ENCODE results near the gene LTBR. TPM values are rescaled to one million over a fixed set of nuclear protein-coding genes. Genes with fewer than 3 reads are reported as not detected.

LTBR gene
- total and polyA plus RNA-seq, 2 donors (not counting 1 experiment from before 2014, with no cell fraction given): 55.7 to 78.4 TPM

DNA sequence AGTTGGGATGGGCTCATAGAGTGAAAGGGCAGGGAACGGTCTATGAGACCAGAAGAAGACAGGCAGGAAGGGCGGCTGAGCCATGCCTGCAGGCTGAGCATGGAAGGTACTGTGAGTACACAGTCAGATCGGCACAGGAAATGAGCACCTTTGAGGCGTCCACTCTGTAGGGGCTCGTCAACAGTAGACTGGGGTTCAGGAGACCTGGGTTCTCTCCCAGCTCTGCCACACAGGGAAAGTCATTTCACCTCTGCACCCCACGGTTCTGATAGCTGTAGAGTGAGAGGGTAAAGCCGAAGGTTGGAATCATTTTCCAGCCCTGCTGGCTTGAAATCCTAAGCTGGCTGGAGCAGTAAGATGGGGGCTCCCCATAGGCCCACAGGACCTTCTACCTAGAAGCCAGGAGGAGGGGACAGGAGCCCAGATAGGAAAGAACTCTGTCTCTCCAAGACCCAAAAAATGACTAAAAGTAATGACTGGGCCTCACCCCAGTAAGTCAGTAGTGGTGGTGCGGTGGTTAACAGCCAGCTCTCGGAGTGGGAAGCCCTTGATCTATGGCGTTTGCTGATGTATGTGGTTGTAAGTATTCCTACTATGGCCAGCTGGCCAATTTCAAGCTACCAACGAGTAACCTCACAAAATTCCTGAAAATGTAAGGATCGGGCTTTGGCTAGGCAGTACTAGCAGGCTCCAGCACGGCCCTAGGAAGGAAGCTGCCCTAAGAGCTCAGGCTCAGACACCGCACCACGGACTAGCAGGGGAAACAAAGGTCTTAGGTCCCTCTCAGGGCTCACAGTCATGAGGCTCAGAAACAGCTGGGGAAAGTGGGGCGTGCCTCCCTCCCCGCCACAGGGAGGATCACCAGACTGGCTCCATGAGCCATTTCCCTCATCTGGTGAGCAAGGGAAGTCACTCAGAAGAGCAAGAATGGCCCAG is 50.5 kb downstream of the LTBR start:
- no peaks in the 10 kb centered on the region for H3K9me3 ChIP-seq (ENCODE audit: control insufficient read depth, insufficient read depth, low read depth, low read length)
- H4K20me1 ChIP-seq (ENCODE audit: control insufficient read depth, extremely low read depth, insufficient read depth, low read length): no peaks in the 10 kb centered on the region
- no peak overlapping the region for H3K27ac ChIP-seq (ENCODE audit: insufficient read depth, low read length)
- H3K4me2 ChIP-seq (ENCODE audit: extremely low read depth, insufficient read depth, low read length): no peak overlapping the region
- H2AFZ ChIP-seq (ENCODE audit: low read length): no peak overlapping the region
- no peaks in the 10 kb centered on the region for H3K79me2 ChIP-seq (ENCODE audit: control insufficient read depth, insufficient read depth, low read length)
- H3K27me3 ChIP-seq (ENCODE audit: control insufficient read depth, insufficient read depth, low read length): no peaks in the 10 kb centered on the region
- H3K4me3 ChIP-seq (replicated peaks in 1 of 4; ENCODE audit: control extremely low read depth in 1 of 4, insufficient read depth in 1 of 4, low read depth in 3 of 4, low read length in 4 of 4): no peak overlapping the region
- no peak for TF ChIP-seq EZH2 (IDR thresholded peaks at IDR 0.05; ENCODE audit: low read length, missing control alignments)
- TF ChIP-seq, protein P1, sequence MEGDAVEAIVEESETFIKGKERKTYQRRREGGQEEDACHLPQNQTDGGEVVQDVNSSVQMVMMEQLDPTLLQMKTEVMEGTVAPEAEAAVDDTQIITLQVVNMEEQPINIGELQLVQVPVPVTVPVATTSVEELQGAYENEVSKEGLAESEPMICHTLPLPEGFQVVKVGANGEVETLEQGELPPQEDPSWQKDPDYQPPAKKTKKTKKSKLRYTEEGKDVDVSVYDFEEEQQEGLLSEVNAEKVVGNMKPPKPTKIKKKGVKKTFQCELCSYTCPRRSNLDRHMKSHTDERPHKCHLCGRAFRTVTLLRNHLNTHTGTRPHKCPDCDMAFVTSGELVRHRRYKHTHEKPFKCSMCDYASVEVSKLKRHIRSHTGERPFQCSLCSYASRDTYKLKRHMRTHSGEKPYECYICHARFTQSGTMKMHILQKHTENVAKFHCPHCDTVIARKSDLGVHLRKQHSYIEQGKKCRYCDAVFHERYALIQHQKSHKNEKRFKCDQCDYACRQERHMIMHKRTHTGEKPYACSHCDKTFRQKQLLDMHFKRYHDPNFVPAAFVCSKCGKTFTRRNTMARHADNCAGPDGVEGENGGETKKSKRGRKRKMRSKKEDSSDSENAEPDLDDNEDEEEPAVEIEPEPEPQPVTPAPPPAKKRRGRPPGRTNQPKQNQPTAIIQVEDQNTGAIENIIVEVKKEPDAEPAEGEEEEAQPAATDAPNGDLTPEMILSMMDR (conservative IDR thresholded peaks at IDR 0.05 in 1 of 2, IDR thresholded peaks at IDR 0.05 in 1 of 2; ENCODE audit: low read depth in 1 of 2, low read length in 2 of 2): no peak
- DNase-seq (ENCODE audit: low read depth in 2 of 2): peak in 1 of 2 donors; percentile 43
- no peak overlapping the region for H3K9ac ChIP-seq (ENCODE audit: insufficient read depth, low read length)
- peaks cover 13% of the 10 kb centered on the region for H3K4me1 ChIP-seq (ENCODE audit: control insufficient read depth, extremely low read depth, insufficient read depth, low read length)
- H3K36me3 ChIP-seq (ENCODE audit: control insufficient read depth, insufficient read depth, low read length): no peaks in the 10 kb centered on the region

DNA sequence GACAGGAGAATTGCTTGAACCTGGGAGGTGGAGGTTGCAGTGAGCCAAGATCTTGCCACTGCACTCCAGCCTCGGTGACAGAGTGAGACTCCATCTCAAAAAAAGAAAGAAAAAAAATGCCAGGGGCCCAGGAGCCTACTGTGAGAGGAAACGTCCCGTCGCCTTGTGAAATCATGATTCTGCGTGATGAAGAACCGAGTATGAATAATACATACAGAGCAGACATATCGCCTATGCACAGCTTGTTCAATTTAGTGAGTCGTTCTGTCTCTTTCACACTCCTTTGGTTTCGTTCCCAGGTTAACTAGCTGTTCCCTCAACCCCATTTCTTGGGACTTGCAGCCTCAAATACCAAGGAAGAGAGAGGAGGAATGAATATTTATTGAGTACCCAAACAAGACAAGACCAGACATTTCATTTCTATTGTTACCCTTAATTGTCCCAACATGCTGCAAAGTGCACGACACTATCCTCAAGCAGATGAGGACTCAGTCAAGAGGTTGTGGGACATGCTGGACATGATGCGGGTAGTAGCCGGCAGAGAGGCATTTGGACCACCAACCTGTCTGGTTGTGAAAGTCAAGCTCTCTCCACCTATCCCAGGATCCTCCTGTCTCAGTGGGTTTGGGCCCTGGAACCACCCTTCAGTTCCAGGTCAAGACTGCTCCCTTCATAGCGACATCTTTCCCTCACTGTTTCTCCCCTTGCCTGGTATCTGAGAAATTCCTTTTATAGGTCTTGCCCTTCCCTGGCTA is 52.2 kb downstream of the LTBR start:
- Histone ChIP-seq H3K27me3 (ENCODE audit: control insufficient read depth, insufficient read depth, low read length) (no peaks in the 10 kb centered on the region), H3K9me3 (ENCODE audit: control insufficient read depth, insufficient read depth, low read depth, low read length) (no peaks in the 10 kb centered on the region), H3K4me2 (ENCODE audit: extremely low read depth, insufficient read depth, low read length) (no peak overlapping the region), H3K79me2 (ENCODE audit: control insufficient read depth, insufficient read depth, low read length) (no peaks in the 10 kb centered on the region), H3K9ac (ENCODE audit: insufficient read depth, low read length) (no peak overlapping the region), H3K27ac (ENCODE audit: insufficient read depth, low read length) (no peak overlapping the region), H4K20me1 (ENCODE audit: control insufficient read depth, extremely low read depth, insufficient read depth, low read length) (no peaks in the 10 kb centered on the region), H3K4me1 (ENCODE audit: control insufficient read depth, extremely low read depth, insufficient read depth, low read length) (peaks cover 6% of the 10 kb centered on the region), H3K4me3 (replicated peaks in 1 of 4; ENCODE audit: control extremely low read depth in 1 of 4, insufficient read depth in 1 of 4, low read depth in 3 of 4, low read length in 4 of 4) (no peak overlapping the region), H3K36me3 (ENCODE audit: control insufficient read depth, insufficient read depth, low read length) (no peaks in the 10 kb centered on the region), H2AFZ (ENCODE audit: low read length) (no peak overlapping the region)
- TF ChIP-seq, protein P1 (conservative IDR thresholded peaks at IDR 0.05 in 1 of 2, IDR thresholded peaks at IDR 0.05 in 1 of 2; ENCODE audit: low read depth in 1 of 2, low read length in 2 of 2): no peak
- TF ChIP-seq EZH2 (IDR thresholded peaks at IDR 0.05; ENCODE audit: low read length, missing control alignments): no peak
- no peak for DNase-seq (ENCODE audit: low read depth in 2 of 2)

DNA sequence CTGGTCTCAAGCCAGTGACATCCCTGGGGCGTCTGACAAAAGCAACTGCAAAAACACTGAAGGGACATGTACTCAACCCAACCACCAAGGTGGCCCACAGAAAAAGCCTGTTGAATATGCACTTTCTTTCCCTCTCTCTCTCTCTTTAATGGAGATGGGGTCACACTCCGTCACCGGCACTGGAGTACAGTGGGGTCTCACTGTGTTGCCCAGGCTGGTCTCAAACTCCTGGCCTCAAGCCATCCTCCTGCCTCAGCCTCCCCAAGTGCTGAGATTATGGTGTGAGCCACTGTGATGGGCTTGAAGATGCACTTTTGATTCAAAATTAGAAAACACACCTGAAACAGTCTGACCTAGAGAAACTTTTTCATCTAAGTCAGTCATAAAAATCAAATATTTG is 53.6 kb downstream of the LTBR start:
- H3K27ac ChIP-seq (ENCODE audit: insufficient read depth, low read length): no peak overlapping the region
- no peak overlapping the region for H2AFZ ChIP-seq (ENCODE audit: low read length)
- H3K27me3 ChIP-seq (ENCODE audit: control insufficient read depth, insufficient read depth, low read length): no peaks in the 10 kb centered on the region
- H3K4me3 ChIP-seq (replicated peaks in 1 of 4; ENCODE audit: control extremely low read depth in 1 of 4, insufficient read depth in 1 of 4, low read depth in 3 of 4, low read length in 4 of 4): no peak overlapping the region
- no peaks in the 10 kb centered on the region for H3K36me3 ChIP-seq (ENCODE audit: control insufficient read depth, insufficient read depth, low read length)
- no peaks in the 10 kb centered on the region for H3K79me2 ChIP-seq (ENCODE audit: control insufficient read depth, insufficient read depth, low read length)
- no peak overlapping the region for H3K9ac ChIP-seq (ENCODE audit: insufficient read depth, low read length)
- H3K4me1 ChIP-seq (ENCODE audit: control insufficient read depth, extremely low read depth, insufficient read depth, low read length): no peaks in the 10 kb centered on the region
- no peak for TF ChIP-seq EZH2 (IDR thresholded peaks at IDR 0.05; ENCODE audit: low read length, missing control alignments)
- TF ChIP-seq, protein P1 (conservative IDR thresholded peaks at IDR 0.05 in 1 of 2, IDR thresholded peaks at IDR 0.05 in 1 of 2; ENCODE audit: low read depth in 1 of 2, low read length in 2 of 2): no peak
- no peaks in the 10 kb centered on the region for H4K20me1 ChIP-seq (ENCODE audit: control insufficient read depth, extremely low read depth, insufficient read depth, low read length)
- no peaks in the 10 kb centered on the region for H3K9me3 ChIP-seq (ENCODE audit: control insufficient read depth, insufficient read depth, low read depth, low read length)
- DNase-seq (ENCODE audit: low read depth in 2 of 2): no peak
- H3K4me2 ChIP-seq (ENCODE audit: extremely low read depth, insufficient read depth, low read length): no peak overlapping the region

All from fibroblast of lung (primary cell).